ENCODE results near the gene SLC7A1.

GRCh38 chr13:29510651-29511084 is 84.8 kb downstream of the SLC7A1 start:
- no peak for TF ChIP-seq CTCF (IDR thresholded peaks at IDR 0.05)
- no peak for TF ChIP-seq POLR2A (IDR thresholded peaks at IDR 0.05)
